OCI-M2 (cell line): ENCODE measurements around the gene SH3GL3.

Source experiments
- DNase-seq: peaks from one replicate; lab custom pipeline; 2025; ENCODE audit not compliant: unreplicated experiment; lab: John Stamatoyannopoulos, UW

SH3GL3 gene

DNA sequence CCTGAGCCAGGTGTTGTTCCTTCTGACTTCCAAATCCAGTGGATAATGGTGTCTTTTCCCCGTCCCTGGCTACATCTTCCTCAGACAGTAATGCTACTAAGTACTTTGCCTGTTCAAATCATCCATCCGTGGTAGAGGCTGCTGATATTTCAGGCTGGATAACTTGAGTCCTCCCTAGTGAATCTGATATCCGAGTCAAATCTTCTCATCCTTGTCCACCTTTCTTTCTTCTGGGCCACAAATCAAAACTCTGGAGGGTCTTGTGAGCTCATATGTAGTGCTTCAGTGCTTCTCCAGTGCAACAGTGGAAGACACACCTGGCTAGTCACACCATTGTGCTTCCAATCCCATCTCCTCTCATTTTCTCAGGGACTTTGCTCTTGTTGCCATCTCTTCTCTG, 11.2 kb downstream of the SH3GL3 start:
- no peak for DNase-seq

DNA sequence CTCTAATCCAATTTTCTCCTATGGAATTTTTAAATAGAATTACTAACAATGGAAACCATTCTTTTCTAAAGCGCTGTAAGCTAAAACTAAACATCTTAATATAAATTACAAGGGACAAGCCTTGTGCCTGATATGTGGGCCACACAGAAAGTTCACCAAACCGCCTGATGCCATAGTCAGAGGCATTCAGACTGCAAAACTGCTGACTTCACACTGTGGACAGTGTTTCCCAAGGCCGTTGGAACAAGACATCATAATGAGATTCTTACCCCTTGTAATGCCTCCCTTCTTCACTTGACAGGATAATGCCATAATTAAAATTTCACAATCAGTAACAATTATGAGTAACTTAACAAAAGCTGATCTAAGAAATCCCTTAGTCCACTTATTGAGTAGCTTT, 14.9 kb downstream of the SH3GL3 start:
- DNase-seq, result no peak

DNA sequence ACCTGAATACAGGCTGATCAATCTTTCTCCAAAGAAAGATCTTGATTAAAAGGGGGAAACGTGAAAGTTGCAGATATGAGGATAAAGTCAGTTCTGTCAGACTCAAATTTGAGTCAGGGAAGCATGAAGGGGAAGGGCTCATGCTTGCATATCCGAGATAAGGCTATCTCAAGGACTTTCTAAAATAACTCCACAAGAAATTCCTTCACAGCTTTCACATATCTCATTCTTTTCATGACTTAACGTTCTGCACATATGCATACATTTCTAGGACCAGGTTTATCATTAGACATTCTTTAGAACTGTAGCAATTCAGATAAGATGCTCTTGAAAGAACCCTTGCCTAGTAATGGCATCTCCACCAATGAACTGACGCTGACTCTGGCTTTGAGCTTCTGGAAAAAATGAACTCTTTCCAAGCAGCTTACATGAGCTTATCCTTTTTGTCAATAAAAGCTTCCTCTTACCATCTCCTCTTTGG, 15.9 kb downstream of the SH3GL3 start:
- no peak for DNase-seq

DNA sequence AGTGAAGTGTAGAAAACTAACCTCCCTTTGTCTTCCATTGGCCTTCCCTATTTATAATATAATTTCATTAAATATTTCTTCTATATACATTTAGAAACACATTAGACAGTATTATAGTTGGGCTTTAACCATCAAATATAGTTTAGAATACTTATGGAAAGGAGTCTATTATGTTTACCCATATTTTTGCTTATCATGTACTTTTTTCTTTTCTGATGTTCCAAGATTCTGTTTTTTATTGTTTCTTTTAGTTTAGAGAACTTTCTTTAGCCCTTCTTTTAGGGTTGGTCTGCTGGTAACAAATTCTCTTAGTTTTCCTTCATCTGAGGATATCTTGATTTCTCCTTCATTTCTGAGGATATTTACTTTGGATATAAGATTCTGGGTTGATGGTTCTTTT, 23.7 kb downstream of the SH3GL3 start:
- no peak for DNase-seq

DNA sequence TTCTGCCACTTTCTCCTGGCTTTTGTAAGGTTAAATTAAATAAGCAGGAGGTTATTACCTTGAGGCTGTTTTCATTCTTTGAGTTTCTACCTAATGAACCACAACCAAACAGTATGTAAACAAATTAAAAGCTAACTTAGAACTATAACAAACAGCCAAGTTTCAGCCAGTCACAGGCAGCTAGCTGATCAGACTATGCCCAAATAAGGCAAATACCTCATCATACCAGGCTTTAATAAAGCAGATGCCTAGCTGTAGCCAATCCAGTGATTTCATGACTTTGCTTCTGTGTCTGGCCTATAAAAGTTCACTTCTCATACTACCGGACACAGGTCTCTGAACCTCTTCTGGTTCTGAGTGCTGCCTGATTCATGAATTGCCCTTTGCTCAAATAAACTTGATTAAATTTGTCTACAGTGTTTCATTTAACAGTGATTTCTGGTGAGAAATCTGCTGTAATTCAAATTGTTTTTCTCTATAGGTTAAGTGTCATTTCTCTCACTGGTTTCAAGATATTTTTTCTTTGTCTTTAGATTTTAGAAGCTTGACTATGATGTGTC, 24.2 kb downstream of the SH3GL3 start:
- no peak for DNase-seq

DNA sequence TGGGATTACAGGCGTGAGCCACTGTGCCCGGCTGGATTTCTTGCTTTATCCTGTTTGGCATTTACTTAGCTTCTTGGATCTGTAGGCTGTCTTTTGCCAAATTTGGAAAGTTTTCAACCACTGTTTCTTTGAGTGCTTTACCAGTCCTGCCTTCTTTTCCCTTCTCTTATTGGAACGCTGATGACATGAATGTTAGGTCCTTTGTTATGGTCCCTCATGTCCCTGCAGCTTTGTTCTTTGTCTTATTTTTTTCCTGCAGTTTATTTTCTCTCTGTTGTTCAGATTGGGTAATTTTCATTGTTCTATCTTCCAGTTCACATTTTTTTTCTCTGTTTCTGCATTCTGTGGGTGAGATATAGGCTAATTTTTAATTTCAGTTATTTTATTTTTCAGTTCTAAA, 25.0 kb downstream of the SH3GL3 start:
- no peak for DNase-seq

DNA sequence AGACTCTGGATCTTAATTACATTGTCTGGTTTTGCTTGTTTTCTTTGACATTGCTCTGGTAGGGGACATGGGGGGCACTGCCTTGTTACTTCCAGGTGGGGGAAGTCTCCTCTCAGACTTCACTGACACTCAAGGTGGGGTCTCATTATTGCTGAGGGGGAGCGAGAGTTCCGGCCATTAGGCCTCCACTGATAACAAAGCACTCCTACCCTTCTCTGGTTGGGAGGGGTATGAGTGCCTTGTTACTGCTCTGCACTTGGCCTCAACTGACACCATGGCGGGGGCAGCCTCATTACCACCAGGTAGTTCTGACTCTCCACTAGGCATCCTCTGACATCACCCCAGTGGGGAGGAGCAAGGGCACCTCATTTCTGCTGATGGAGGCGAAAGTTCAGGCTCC, 25.7 kb downstream of the SH3GL3 start:
- DNase-seq, result no peak

DNA sequence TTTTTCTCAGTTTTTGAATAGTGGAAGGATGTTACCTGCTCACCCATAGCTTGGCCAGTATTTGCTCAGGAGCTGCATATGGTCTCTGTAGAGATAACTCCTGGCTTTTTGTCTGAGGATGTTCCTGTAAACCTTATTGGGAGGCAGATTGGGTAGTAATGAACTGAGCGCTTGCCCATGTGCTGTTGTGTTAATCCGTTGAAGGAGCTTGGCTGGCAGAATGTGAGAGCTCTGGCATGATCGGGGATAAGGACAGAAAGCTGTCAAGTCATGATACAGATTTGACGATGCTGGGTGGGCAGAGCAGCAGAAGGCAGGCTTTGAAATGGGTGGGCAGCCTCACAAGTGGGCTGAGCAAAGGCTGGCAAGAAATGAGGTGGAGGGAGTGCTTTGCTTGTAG, 27.4 kb downstream of the SH3GL3 start:
- no peak for DNase-seq

DNA sequence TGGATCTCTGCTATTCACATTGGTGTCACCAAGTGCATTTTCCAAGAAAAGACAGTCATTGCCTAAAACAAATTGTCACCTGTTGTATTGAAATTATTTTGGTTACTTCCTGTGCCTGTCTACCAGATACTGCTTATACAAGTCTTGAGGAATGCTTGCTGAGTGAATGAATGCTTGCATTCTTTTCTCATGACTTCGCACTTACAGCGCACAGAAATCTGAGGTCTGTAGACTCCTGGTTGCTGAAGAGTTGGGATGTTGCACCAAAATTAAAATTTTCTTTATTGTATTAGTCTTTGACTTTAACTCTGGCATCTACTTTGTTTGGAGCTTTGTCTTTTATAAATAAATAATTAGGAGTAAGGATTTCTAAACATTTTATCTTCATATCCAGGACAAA, 28.4 kb downstream of the SH3GL3 start:
- no peak for DNase-seq

DNA sequence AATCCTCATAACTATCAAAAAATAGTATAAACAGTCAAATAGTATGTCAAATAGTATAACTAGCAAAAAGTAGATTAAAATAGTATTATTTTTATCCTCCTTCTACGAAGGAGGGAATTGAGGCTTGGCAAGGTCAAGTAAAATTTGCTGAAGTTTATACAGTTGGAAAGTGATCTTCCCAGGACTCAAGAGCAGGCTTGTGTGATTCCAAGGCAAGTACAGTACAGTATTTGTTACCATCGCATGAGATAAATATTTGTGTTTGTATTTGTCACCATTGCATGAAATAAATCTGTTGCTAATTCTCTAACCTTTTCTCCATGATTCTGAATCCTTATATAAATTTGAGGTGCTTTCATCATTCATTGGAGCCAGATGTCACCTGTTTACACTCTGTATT, 28.9 kb downstream of the SH3GL3 start:
- no peak for DNase-seq

DNA sequence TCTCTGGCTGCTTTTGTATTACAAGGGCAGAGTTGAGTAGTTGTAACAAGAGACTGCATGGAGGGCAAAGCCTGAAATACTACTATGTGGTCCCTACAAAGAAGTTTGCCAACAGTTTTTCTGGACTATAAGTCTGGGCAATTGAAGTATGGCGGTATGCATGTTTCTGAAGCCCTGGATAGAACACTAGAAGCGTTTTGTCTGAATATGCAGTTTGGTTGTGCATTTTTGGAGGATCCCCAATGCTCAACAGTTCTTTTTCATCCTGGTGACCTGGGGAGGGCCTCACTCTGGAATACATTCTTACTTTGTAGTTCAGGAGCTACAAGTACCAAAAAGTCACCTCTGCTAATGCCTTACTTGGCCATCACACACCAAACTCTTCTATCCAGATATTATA, 29.6 kb downstream of the SH3GL3 start:
- DNase-seq, result no peak

DNA sequence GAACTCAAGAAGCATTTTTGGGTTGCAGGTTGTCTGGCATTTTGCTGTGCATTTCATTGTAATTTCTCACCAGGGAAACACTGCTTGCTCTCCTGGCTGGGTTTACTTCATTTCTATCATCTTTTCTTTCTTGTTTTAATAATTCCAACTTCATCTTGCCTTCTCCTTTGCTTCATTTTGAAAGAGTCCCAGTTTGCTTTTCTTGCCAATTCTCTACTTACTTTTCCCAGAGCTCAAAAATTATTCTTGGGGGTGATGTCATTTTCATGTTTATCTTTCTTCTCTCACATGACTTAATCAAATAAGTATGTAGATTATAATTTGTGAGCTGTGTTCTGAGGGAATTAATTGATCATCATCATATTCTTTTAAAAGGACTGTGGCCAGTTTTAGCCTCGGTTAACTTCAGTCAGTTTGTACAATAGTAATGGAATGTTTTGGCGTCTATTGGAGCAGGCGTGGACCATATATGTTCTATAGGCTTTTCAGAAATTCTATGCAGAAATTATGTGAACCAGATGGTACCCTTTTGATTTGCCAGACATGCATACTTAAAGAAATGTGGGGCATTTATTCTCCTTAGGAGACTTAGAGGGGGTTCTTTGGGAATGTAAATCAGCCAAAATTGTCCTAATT, 30.1 kb downstream of the SH3GL3 start:
- DNase-seq, result no peak

DNA sequence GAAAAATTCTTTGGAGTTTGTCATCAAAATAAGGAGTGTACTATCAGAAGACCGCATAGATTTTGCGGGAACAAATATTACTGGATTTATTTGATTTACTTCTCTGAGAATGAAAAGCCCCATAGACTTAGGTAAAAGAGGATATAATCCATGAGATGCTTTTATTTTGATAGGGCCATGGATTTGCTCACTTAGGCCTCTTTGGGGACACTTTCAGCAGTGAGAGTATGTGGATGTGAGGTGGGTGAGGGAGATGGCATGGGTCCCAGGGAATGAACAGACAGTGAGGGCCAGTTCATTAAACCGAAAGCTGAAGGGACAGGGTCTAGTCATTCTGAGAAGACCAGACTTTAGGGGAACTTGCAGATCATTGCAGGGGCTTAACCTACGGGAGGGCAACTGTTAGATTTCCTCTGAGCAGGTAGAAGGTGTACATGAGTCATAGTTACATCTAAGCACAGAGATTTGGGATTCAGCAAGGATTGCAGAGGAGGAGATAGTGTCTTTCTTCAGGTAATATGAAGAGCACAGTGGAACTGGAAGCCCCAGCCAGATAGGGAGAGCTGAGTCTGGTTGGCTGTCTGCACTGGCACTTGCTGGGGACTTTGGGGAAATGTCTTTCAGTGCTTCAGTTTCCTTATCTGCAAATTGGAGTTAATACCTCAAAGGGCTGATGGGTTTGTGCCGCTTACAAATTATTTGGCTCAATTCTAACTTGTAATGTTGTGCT, 30.8 kb downstream of the SH3GL3 start:
- DNase-seq, result no peak

DNA sequence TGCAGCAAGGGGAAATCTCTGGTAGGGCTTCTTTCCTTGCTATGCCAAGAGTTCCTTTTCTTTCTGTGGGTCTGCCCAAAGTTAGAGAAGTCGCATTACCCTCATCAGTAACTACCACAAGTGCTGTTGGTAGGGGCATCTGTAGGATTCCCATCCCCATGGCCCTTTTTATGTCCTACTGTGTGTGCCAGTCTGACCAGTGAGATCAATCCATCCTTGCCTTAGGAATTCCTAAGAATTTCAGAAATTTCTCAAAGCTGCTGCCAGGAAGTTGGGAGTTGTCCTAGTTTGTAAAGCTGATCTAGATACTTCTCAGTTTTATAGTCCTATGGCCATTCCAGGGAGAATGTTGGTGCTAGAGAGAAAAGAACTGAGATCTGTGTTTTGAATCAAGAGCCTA, 36.5 kb downstream of the SH3GL3 start:
- no peak for DNase-seq

DNA sequence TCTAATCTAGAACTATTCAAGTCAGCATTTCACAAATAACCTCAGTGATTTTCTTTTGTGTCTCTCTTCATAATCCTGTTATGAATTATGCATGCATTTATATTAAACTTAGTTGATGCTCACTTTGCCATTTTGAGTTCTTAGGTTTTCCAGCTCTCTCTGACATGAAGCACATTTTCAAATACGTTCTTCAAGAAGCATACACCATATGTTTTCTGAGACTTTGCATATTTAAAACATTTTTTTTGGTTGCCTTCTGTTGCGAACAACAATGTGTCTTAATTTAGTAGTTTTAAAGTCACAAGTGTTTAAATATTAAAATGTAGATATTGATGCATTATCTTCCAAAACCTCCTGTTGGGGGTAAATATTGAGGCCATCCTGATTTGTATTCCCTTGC, 37.5 kb downstream of the SH3GL3 start:
- no peak for DNase-seq

DNA sequence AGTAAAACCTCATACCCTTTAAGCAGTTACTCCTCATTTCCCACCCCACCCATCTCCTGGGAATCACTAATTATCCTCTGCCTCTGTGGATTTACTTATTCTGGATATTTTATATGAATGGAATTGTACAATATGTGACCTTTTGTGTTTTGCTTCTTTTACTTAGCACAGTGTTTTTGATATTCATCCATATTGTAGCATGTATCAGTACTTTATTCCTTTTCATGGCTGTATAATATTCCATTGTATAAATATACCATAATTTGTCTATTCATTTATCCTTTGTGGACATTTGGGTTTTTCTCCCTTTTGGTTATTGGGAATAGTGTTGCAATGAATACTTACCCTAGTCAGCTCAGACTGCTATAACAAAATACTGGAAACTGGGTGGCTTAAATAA, 39.2 kb downstream of the SH3GL3 start:
- no peak for DNase-seq

DNA sequence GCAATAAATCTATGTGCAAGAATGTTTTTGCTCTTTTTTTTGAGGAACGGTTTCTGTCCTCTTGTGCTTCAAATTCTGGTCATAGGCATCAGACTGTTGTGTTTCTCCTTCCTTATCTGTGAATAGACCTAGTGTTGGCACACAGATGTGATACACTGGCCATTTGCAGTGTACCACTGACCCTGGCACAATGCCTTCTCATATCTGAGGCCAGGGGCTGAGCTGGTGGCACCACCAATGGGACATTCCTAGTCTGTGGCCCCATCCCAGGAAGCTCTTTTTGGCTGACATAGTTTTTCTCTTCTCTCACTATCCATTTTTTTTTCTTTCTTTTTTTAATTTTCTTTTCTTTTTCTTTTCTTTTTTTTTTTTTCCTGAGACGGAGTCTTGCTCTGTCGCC, 40.4 kb downstream of the SH3GL3 start:
- no peak for DNase-seq

DNA sequence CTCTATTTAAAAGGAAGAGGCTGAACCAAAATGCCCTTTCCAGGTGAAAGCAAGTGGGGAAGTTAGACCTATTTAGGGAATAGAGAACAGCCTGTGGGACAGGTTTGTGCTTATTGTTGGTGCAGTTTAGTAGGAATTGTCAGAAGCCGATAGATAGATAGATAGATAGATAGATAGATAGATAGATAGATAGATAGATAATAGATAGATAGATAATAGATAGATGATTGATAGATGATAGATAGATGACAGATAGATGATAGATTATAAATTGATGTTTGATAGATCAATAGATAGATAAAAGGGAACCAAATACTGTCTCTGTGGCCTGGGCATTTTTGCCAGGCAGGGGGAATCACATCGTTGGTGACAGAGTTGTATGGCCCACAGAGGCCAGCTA, 42.5 kb downstream of the SH3GL3 start:
- no peak for DNase-seq

DNA sequence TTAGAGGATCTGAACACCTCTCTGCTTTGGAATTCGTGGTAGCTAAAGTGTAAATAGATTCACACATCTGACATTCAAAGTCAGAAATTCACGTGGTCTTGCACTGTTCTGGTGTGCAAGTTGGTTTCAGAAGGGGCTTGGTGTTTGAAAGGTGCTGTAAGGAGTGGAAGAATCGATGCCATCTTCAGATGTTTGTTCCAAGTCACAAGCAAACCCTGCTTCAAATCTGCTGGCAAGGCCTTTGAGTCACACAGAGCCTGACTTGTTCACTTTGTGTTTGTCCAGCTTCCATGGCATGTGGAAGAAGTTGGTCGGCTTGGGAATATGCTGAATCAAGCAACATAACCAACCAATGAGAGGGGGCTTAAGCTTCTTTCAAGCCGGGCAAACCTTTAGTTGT, 44.3 kb downstream of the SH3GL3 start:
- DNase-seq, result no peak

DNA sequence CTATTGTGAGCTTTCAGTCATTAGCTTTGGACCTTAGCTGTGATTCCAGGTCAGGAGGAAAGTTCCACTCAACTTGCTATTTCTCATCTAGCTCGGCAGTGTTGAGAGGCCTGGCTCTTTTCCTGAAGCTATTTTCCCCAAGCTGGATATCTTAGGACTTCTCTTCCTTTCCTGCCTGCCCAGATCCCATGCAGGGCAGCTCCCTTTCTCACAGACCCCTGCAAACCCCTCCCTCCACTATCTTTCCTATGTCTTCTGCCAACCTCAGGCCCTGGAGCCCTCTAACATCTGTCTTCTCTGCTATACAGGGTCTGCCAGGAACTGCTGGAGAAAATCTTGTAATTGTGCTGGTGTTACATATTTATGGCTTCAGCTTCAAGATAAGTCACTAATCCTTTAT, 49.6 kb downstream of the SH3GL3 start:
- no peak for DNase-seq

DNA sequence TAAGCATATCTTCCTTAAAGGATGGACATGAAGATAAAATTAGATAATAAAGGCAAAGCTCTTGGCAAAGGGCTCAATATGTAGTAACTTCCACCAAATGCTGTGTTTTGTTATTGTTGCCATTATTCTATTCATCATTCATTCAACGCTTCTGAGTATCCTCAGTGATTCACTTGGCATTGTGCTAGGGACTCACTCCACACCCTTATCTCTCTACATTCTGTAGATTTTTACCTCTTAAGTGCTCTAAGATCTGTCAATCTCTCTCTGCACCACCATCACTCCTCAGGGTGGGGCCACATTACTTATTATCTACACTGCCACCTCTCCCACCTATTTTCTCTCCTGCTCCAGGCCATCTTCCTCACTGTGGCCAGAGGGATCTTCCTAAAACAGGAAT, 51.2 kb downstream of the SH3GL3 start:
- DNase-seq, result no peak

DNA sequence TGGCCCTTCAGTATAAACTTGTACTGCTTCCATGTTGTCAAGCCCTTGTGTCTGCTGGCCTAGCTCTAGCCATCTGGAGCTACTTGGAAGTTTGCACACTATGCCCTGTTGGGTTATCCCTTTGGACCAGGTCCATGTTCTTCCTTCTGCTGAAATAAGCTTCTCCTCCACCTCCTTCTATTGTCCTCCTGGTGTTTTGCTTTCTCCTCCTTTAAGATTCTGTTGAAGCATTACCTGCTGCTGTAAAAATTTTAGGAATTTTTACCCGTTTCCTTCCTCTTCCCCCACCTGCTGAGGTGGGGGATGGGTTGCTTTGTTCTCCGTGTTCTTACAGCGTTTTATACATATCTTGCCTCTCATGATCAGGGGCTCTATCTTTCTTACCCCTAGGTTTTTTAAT, 51.7 kb downstream of the SH3GL3 start:
- DNase-seq, result no peak

DNA sequence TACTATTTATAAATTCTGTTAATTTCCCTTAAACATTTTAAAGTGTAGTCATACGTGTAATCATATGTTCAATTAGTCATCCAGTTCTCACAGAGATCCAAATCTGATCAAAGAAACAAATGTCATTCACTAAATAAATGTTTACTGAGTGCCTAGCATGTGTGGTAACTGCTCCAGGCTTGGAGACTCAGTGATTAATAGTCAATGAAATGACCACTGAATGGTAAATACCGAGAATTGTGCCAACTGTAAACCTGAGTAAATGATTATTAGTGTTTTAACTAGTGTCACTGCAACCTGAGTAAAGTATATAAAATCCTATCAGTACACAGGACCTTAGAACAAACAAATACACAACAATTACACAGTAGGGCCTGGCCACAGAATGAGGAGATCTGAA, 52.3 kb downstream of the SH3GL3 start:
- no peak for DNase-seq
